Activated T-cell treated with anti-CD3 and anti-CD28 coated beads, Interleukin-2, amount 50 U/mL, for 1 hour (primary cell): ENCODE results near the gene HRK.

Experiments
- DNase-seq: peaks from one replicate; pipeline ENCODE4 v3.0.0-alpha.2; 2020

HRK gene

GRCh38 chr12:116864371-116865160 is 16.7 kb downstream of the HRK start:
- DNase-seq = no peak

- DNase-seq = no peak
These were observed 17.9 kb downstream of the HRK start for GRCh38 chr12:116863275-116863767.

- DNase-seq = no peak
These were observed 19.1 kb downstream of the HRK start for GRCh38 chr12:116862167-116862566.

- DNase-seq = peak; percentile 24
These were observed 19.9 kb downstream of the HRK start for GRCh38 chr12:116861320-116861719.

GRCh38 chr12:116860263-116860662 is 21.0 kb downstream of the HRK start:
- no peak for DNase-seq

GRCh38 chr12:116859079-116859478 is 22.2 kb downstream of the HRK start:
- DNase-seq = no peak

GRCh38 chr12:116856729-116857128 is 24.5 kb downstream of the HRK start:
- no peak for DNase-seq

GRCh38 chr12:116855744-116856470 is 25.3 kb downstream of the HRK start:
- DNase-seq = no peak

- no peak for DNase-seq
These were observed 27.7 kb downstream of the HRK start for GRCh38 chr12:116853507-116853906.

GRCh38 chr12:116852303-116852702 is 28.9 kb downstream of the HRK start:
- DNase-seq = no peak

GRCh38 chr12:116849216-116849615 is 32.0 kb downstream of the HRK start:
- no peak for DNase-seq

- DNase-seq = no peak
These were observed 38.2 kb downstream of the HRK start for GRCh38 chr12:116843085-116843484.

- DNase-seq = no peak
These were observed 41.9 kb downstream of the HRK start for GRCh38 chr12:116839287-116839830.

GRCh38 chr12:116838365-116838764 is 42.9 kb downstream of the HRK start:
- DNase-seq = no peak

- DNase-seq = no peak
These were observed 44.1 kb downstream of the HRK start for GRCh38 chr12:116837097-116837496.

- no peak for DNase-seq
These were observed 45.8 kb downstream of the HRK start for GRCh38 chr12:116835484-116835883.

- DNase-seq = no peak
These were observed 47.8 kb downstream of the HRK start for GRCh38 chr12:116833474-116833873.

GRCh38 chr12:116832353-116832752 is 48.9 kb downstream of the HRK start:
- no peak for DNase-seq

GRCh38 chr12:116827432-116827831 is 53.8 kb downstream of the HRK start:
- no peak for DNase-seq

GRCh38 chr12:116821291-116821690 is 60.0 kb downstream of the HRK start:
- DNase-seq = no peak

GRCh38 chr12:116820064-116820656 is 61.1 kb downstream of the HRK start:
- no peak for DNase-seq

GRCh38 chr12:116818948-116819832 is 62.1 kb downstream of the HRK start:
- peak; percentile 95 for DNase-seq
